ENCODE results near the gene FAM184A. TPM values are rescaled to one million over a fixed set of nuclear protein-coding genes. Genes with fewer than 3 reads are reported as not detected.

FAM184A gene
- total and polyA plus RNA-seq, 10 of the 15 experiments (the other 5 are each of a cell fraction or from before 2014, with no cell fraction given) = 0.15 to 0.23 TPM; not detected in 8

GRCh38 chr6:118933855-118934460, 144.5 kb downstream of the FAM184A start:
- peak overlapping the region; percentile 99 for H3K4me3 ChIP-seq
- ChIA-PET POLR2A (interaction anchor here (0.7 to 2.3 kb wide), 5 partner anchors 14 to 41 kb away, joined by 3 to 14 read pairs (median 3); partner anchors contain the start of gene ASF1A), RAD21 (ENCODE audit: unreplicated experiment) (interaction anchor here (1.0 to 1.9 kb wide), 3 partner anchors 31 to 416 kb away, joined by 4 to 5 read pairs (median 4); partner anchors contain the start of gene ASF1A), CTCF (interaction anchor here (1.1 to 3.6 kb wide), 3 partner anchors 38 to 177 kb away, joined by 3 to 22 read pairs (median 3); no protein-coding TSS in a partner anchor), SMC1A (ENCODE audit: uncharacterized antibody, unreplicated experiment) (interaction anchor here (0.6 to 2.7 kb wide), 4 partner anchors 15 to 40 kb away, joined by 3 to 15 read pairs (median 4); partner anchors contain the start of gene ASF1A)
- H4K20me1 ChIP-seq (ENCODE audit: control insufficient read depth, insufficient read depth) = no peaks in the 10 kb centered on the region
- BruUV-seq (replicated peaks) = no TSS peak
- peak overlapping the region; percentile 37 for H3K27ac ChIP-seq (ENCODE audit: control insufficient read depth, insufficient read depth)
- WGBS (ENCODE audit: insufficient coverage, insufficient replicate concordance, low lambda C conversion rate, missing lambda C conversion rate) = 22% methylated on average over 8 of the region's 8 CpGs
- peak overlapping the region; percentile 95 for H2AFZ ChIP-seq (ENCODE audit: control insufficient read depth, low read depth, low read length)
- no peak for DNase-seq (ENCODE audit: low read depth, low spot score)
- in situ Hi-C loops (cut with MboI) (no loop called here), intact Hi-C loops (cut with micrococcal nuclease; ENCODE audit: unreplicated experiment) (loop anchor here (2.0 kb wide), 1 partner anchor 39 kb away; the partner anchor contains the start of gene ASF1A)
- no peak for ATAC-seq
- H3K9ac ChIP-seq (ENCODE audit: control insufficient read depth, insufficient read depth, low read length) = peak overlapping the region; percentile 39; the same call in 1 of the 2 replicates
- peaks cover 0 to 3% of the 10 kb centered on the region in 2 experiments; a peak in 1 of 4 replicates for H3K36me3 ChIP-seq (ENCODE audit: control insufficient read depth in 2 of 2, insufficient read depth in 2 of 2, low read length in 1 of 2)
- H3K79me2 ChIP-seq (ENCODE audit: control insufficient read depth, insufficient read depth, low read length) = peaks cover 9% of the 10 kb centered on the region
- H3K27me3 ChIP-seq (replicated peaks in 1 of 2; ENCODE audit: control insufficient read depth in 2 of 2, insufficient read depth in 2 of 2, low read length in 1 of 2) = no peaks in the 10 kb centered on the region
- no peak for TF ChIP-seq SMAD5 (IDR thresholded peaks at IDR 0.05; ENCODE audit: low read depth)
- no peak for TF ChIP-seq STAT3 (IDR thresholded peaks at IDR 0.05; ENCODE audit: low read depth, low read length)
- no peak for TF ChIP-seq NFXL1 (IDR thresholded peaks at IDR 0.05; ENCODE audit: borderline replicate concordance)
- TF ChIP-seq ZBTB40 (IDR thresholded peaks at IDR 0.05; ENCODE audit: borderline replicate concordance) = no peak
- no peak for TF ChIP-seq JUND (IDR thresholded peaks at IDR 0.05; ENCODE audit: low read depth, low read length)
- no peak for TF ChIP-seq NBN (IDR thresholded peaks at IDR 0.05)
- TF ChIP-seq, protein P1, sequence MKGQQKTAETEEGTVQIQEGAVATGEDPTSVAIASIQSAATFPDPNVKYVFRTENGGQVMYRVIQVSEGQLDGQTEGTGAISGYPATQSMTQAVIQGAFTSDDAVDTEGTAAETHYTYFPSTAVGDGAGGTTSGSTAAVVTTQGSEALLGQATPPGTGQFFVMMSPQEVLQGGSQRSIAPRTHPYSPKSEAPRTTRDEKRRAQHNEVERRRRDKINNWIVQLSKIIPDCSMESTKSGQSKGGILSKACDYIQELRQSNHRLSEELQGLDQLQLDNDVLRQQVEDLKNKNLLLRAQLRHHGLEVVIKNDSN (IDR thresholded peaks at IDR 0.05; ENCODE audit: borderline replicate concordance, extremely low read length, insufficient read depth, low read depth, low read length) = no peak
- TF ChIP-seq CBX5 (IDR thresholded peaks at IDR 0.05; ENCODE audit: low read depth) = 0 out of 2 replicates have a peak, but pooled peaks have one; percentile 12
- no peaks in the 10 kb centered on the region; the same call in 1 of the 3 replicates for H3K9me3 ChIP-seq (replicated peaks; ENCODE audit: control insufficient read depth, insufficient read depth, low read length)
- no peaks in the 10 kb centered on the region for H3K4me1 ChIP-seq (ENCODE audit: control insufficient read depth, insufficient read depth, low read length)
- H3K4me2 ChIP-seq (ENCODE audit: control insufficient read depth, insufficient read depth) = peak overlapping the region; percentile 94
- no peak for FAIRE-seq

All from GM12878 (cell line).